Tibial artery (tissue), 4 donors: ENCODE measurements around the gene ANO6.

Experiments used
- DNase-seq, 2 donors: peaks; one replicate each; pipeline ENCODE4 v3.0.0-alpha.2; 2019
- H3K27ac ChIP-seq, 2 donors: fragments of 200-600 bp; sonication (generic) in 1 of 2; 1 replicate in 1 of 2; 2 replicates in 1 of 2; pipeline ENCODE4 v1.5.1; 2018 to 2019; ENCODE audit warnings: mild to moderate bottlenecking in 1 of 2
- H3K27me3 ChIP-seq, 2 donors: fragments of 200-600 bp; sonication (generic) in 1 of 2; one replicate each; pipeline versions ENCODE4 v1.5.1 to v1.6.0; 2016 to 2019
- H3K36me3 ChIP-seq, 3 donors: fragments of 200-600 bp; sonication (generic) in 2 of 3; one replicate each; pipeline ENCODE4 v1.5.1; 2016 to 2019; ENCODE audit warnings: mild to moderate bottlenecking in 2 of 3
- H3K4me1 ChIP-seq, 4 donors: fragments of 200-600 bp; sonication (generic) in 2 of 4; 1 replicate in 3 of 4; 2 replicates in 1 of 4; pipeline ENCODE4 v1.5.1; 2016 to 2019
- H3K4me3 ChIP-seq, 2 donors: fragments of 200-600 bp; sonication (generic) in 1 of 2; 1 replicate in 1 of 2; 2 replicates in 1 of 2; pipeline ENCODE4 v1.5.1; 2018 to 2019; ENCODE audit warnings: mild to moderate bottlenecking in 2 of 2
- H3K9me3 ChIP-seq, 3 donors: fragments of 200-600 bp; sonication (generic) in 1 of 3; one replicate each; pipeline ENCODE4 v1.5.1; 2016 to 2019
- intact Hi-C: fragments of 100-400 bp; cut with DNase I; formaldehyde crosslinking; loops from one replicate; pipeline ENCODE4 v1.15.0; 2023; ENCODE audit warnings: low total_unique reads
- TF ChIP-seq, protein P1 (sequence below), 2 experiments: fragments of 200-600 bp in 1 of 2; fragments of 450-650 bp in 1 of 2; IDR thresholded peaks; one replicate each; pipeline ENCODE4 v1.5.1; 2017 to 2019; ENCODE audit warnings: antibody characterized with exemption in 2 of 2, mild to moderate bottlenecking in 1 of 2, moderate library complexity in 1 of 2

ANO6 gene

GRCh38 chr12:45419317-45419814 is 203.5 kb downstream of the ANO6 start:
- TF ChIP-seq, protein P1, sequence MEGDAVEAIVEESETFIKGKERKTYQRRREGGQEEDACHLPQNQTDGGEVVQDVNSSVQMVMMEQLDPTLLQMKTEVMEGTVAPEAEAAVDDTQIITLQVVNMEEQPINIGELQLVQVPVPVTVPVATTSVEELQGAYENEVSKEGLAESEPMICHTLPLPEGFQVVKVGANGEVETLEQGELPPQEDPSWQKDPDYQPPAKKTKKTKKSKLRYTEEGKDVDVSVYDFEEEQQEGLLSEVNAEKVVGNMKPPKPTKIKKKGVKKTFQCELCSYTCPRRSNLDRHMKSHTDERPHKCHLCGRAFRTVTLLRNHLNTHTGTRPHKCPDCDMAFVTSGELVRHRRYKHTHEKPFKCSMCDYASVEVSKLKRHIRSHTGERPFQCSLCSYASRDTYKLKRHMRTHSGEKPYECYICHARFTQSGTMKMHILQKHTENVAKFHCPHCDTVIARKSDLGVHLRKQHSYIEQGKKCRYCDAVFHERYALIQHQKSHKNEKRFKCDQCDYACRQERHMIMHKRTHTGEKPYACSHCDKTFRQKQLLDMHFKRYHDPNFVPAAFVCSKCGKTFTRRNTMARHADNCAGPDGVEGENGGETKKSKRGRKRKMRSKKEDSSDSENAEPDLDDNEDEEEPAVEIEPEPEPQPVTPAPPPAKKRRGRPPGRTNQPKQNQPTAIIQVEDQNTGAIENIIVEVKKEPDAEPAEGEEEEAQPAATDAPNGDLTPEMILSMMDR (IDR thresholded peaks at IDR 0.05): no peak
- intact Hi-C loops: no loop called here
- no peak for DNase-seq
- peaks cover 52 to 67% (median 59%) of the 10 kb centered on the region in 3 donors for H3K36me3 ChIP-seq
- peaks cover 0 to 11% (median 2%) of the 10 kb centered on the region in 4 donors for H3K4me1 ChIP-seq
- no peak overlapping the region for H3K4me3 ChIP-seq
- no peaks in the 10 kb centered on the region for H3K27me3 ChIP-seq
- H3K27ac ChIP-seq: no peak overlapping the region
- H3K9me3 ChIP-seq: no peaks in the 10 kb centered on the region

- TF ChIP-seq, protein P1 (IDR thresholded peaks at IDR 0.05): no peak
- Histone ChIP-seq H3K4me1 (no peaks in the 10 kb centered on the region), H3K27ac (no peak overlapping the region), H3K9me3 (no peaks in the 10 kb centered on the region), H3K36me3 (peaks cover 63 to 82% (median 68%) of the 10 kb centered on the region in 3 donors), H3K27me3 (no peaks in the 10 kb centered on the region), H3K4me3 (no peak overlapping the region)
- intact Hi-C loops: no loop called here
- DNase-seq: no peak
Measured at GRCh38 chr12:45421736-45422135, 205.8 kb downstream of the ANO6 start.

DNA sequence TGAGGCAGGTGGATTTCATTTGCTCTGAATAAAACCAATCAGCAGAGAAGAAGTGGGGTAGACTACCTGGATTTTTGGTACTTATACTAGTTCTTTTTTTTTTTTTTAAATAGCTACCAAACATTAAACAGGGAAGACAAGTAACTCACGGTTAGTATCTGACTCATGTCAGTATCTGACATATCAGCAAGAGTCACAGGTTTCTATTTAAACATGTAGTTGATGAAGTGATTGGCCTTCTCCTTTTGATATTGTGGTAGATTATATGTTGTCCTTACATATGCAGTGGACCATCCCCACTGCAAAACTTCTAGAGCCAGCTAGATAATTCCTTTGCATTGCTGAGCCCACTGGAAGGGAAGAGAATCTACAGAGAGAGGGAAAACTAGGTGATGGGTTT is 208.0 kb downstream of the ANO6 start:
- TF ChIP-seq, protein P1 (IDR thresholded peaks at IDR 0.05): no peak
- no peaks in the 10 kb centered on the region for H3K9me3 ChIP-seq
- H3K27ac ChIP-seq: no peak overlapping the region
- no peaks in the 10 kb centered on the region for H3K4me1 ChIP-seq
- peaks cover 57 to 83% (median 57%) of the 10 kb centered on the region in 3 donors for H3K36me3 ChIP-seq
- H3K4me3 ChIP-seq: no peak overlapping the region
- no peaks in the 10 kb centered on the region for H3K27me3 ChIP-seq
- DNase-seq: no peak
- intact Hi-C loops: no loop called here

DNA sequence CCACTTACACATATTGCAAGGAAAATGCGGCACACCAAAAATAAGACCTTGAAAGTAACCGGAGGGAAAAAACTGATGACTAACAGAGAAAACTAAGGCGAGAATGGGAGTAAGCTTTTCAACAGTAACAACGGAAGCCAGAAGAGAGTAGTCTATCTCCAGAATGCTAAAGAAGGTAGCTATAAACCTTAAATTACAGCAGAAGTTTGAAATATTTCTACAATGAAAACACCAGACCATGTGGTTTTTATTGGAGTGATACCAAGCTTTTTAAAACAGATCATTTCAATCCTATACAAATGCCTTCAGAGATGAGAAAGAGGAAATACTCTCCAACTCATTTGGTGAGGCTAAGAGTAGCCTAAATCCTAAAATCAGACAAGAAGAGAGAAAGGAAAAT is 209.5 kb downstream of the ANO6 start:
- Histone ChIP-seq H3K9me3 (no peaks in the 10 kb centered on the region), H3K4me1 (no peaks in the 10 kb centered on the region), H3K4me3 (no peak overlapping the region), H3K27ac (no peak overlapping the region), H3K36me3 (peaks cover 66 to 93% (median 68%) of the 10 kb centered on the region in 3 donors), H3K27me3 (no peaks in the 10 kb centered on the region)
- DNase-seq: no peak
- intact Hi-C loops: no loop called here
- TF ChIP-seq, protein P1 (IDR thresholded peaks at IDR 0.05): no peak

GRCh38 chr12:45426294-45426693 is 210.4 kb downstream of the ANO6 start:
- Histone ChIP-seq H3K27ac (no peak overlapping the region), H3K4me1 (no peaks in the 10 kb centered on the region), H3K36me3 (peaks cover 67 to 95% (median 69%) of the 10 kb centered on the region in 3 donors), H3K27me3 (no peaks in the 10 kb centered on the region), H3K4me3 (no peak overlapping the region), H3K9me3 (no peaks in the 10 kb centered on the region)
- intact Hi-C loops: no loop called here
- TF ChIP-seq, protein P1 (IDR thresholded peaks at IDR 0.05): no peak
- DNase-seq: no peak

DNA sequence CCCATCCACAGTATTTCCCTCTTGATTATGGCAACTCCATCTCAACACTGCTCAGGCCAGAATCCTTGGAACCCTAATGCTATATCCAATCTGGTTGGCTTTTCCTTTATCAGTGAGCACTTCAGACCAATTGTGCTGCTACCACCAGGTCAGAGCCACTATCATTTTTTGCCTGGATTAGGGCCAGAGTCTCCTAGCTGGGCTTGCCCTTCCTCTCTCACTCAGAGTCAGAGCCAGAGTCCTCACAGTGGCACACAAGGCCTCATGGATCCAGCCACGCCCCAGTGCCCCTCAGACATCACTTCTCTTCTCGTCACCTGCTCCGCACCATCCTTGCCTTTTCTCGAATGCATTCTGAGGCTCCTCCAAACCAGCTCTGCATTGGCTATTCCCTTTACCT is 211.1 kb downstream of the ANO6 start:
- no peaks in the 10 kb centered on the region for H3K9me3 ChIP-seq
- no peak overlapping the region for H3K27ac ChIP-seq
- no peaks in the 10 kb centered on the region for H3K27me3 ChIP-seq
- intact Hi-C loops: no loop called here
- no peak overlapping the region for H3K4me3 ChIP-seq
- peaks cover 65 to 95% (median 66%) of the 10 kb centered on the region in 3 donors for H3K36me3 ChIP-seq
- TF ChIP-seq, protein P1 (IDR thresholded peaks at IDR 0.05): no peak
- DNase-seq: no peak
- no peaks in the 10 kb centered on the region for H3K4me1 ChIP-seq
